Neural cell (in vitro differentiated cells): ENCODE measurements around the gene ABCA4.

Experiments
- EP300 ChIP-seq: fragments of 450-650 bp; conservative IDR thresholded peaks from 2 replicates; pipeline ENCODE4 v1.6.1; 2014; ENCODE audit warnings: antibody characterized with exemption, mild to moderate bottlenecking, moderate library complexity; ENCODE audit not compliant: poor library complexity, severe bottlenecking
- EZH2 ChIP-seq: fragments of 200-600, 300-800 bp; shearing (Covaris generic), sonication (generic); IDR thresholded peaks from 2 replicates; pipeline ENCODE4 v1.6.1; 2014; ENCODE audit warnings: antibody characterized with exemption, low read length, borderline replicate concordance, mild to moderate bottlenecking; ENCODE audit not compliant: insufficient read depth, poor library complexity, severe bottlenecking
- MXI1 ChIP-seq: fragments of 450-650 bp; conservative IDR thresholded peaks from 2 replicates; pipeline ENCODE4 v1.6.1; 2014; ENCODE audit warnings: antibody characterized with exemption, mild to moderate bottlenecking; ENCODE audit not compliant: poor library complexity, severe bottlenecking
- POLR2AphosphoS5 ChIP-seq: IDR thresholded peaks from 2 replicates; pipeline ENCODE4 v1.6.1; 2012
- RAD21 ChIP-seq: fragments of 450-650 bp; conservative IDR thresholded peaks from 2 replicates; pipeline ENCODE4 v1.6.1; 2014; ENCODE audit warnings: antibody characterized with exemption, mild to moderate bottlenecking, moderate library complexity
- SMC3 ChIP-seq: fragments of 450-650 bp; conservative IDR thresholded peaks from 2 replicates; pipeline ENCODE4 v1.6.1; 2014; ENCODE audit warnings: antibody characterized with exemption, mild to moderate bottlenecking, moderate library complexity; ENCODE audit not compliant: poor library complexity
- TAF1 ChIP-seq: IDR thresholded peaks from 2 replicates; pipeline ENCODE4 v1.6.1; 2012; ENCODE audit warnings: low read depth
- TF ChIP-seq, protein P1 (sequence below): fragments of 450-650 bp; IDR thresholded peaks from 2 replicates; pipeline ENCODE4 v1.5.1; 2014; ENCODE audit warnings: antibody characterized with exemption, mild to moderate bottlenecking, moderate library complexity; ENCODE audit not compliant: poor library complexity, severe bottlenecking
- TF ChIP-seq, protein P2 (sequence below): IDR thresholded peaks from 2 replicates; pipeline ENCODE4 v1.6.1; 2012; ENCODE audit warnings: borderline replicate concordance

DNA sequence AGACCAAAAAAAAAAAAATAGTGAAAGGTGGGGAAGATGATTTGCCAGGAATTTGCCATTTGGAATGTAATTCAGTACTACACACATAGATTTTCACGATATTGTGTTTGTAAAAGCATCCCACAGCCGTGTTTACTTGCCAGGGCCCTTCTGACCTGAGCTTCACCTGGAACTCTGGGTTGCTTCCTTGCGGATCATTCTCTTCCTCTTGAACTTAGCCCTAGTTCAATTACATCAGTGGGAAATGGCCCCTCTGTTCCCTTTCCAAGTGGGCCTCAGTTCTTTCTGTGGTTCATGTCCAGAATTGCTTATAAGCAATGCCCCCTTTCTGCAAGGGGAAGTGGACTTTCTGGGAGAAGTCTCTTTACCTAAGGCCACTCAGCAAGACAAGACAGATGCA is 41.0 kb downstream of the ABCA4 start:
- TF ChIP-seq EZH2 (no peak), TAF1 (no peak), EP300 (no peak), POLR2AphosphoS5 (no peak), SMC3 (no peak), RAD21 (no peak), MXI1 (no peak)
- TF ChIP-seq, protein P1, sequence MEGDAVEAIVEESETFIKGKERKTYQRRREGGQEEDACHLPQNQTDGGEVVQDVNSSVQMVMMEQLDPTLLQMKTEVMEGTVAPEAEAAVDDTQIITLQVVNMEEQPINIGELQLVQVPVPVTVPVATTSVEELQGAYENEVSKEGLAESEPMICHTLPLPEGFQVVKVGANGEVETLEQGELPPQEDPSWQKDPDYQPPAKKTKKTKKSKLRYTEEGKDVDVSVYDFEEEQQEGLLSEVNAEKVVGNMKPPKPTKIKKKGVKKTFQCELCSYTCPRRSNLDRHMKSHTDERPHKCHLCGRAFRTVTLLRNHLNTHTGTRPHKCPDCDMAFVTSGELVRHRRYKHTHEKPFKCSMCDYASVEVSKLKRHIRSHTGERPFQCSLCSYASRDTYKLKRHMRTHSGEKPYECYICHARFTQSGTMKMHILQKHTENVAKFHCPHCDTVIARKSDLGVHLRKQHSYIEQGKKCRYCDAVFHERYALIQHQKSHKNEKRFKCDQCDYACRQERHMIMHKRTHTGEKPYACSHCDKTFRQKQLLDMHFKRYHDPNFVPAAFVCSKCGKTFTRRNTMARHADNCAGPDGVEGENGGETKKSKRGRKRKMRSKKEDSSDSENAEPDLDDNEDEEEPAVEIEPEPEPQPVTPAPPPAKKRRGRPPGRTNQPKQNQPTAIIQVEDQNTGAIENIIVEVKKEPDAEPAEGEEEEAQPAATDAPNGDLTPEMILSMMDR, result no peak
- TF ChIP-seq, protein P2, sequence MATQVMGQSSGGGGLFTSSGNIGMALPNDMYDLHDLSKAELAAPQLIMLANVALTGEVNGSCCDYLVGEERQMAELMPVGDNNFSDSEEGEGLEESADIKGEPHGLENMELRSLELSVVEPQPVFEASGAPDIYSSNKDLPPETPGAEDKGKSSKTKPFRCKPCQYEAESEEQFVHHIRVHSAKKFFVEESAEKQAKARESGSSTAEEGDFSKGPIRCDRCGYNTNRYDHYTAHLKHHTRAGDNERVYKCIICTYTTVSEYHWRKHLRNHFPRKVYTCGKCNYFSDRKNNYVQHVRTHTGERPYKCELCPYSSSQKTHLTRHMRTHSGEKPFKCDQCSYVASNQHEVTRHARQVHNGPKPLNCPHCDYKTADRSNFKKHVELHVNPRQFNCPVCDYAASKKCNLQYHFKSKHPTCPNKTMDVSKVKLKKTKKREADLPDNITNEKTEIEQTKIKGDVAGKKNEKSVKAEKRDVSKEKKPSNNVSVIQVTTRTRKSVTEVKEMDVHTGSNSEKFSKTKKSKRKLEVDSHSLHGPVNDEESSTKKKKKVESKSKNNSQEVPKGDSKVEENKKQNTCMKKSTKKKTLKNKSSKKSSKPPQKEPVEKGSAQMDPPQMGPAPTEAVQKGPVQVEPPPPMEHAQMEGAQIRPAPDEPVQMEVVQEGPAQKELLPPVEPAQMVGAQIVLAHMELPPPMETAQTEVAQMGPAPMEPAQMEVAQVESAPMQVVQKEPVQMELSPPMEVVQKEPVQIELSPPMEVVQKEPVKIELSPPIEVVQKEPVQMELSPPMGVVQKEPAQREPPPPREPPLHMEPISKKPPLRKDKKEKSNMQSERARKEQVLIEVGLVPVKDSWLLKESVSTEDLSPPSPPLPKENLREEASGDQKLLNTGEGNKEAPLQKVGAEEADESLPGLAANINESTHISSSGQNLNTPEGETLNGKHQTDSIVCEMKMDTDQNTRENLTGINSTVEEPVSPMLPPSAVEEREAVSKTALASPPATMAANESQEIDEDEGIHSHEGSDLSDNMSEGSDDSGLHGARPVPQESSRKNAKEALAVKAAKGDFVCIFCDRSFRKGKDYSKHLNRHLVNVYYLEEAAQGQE, result no peak
